K562 (cell line): ENCODE data around the gene CETN2. TPM values are rescaled to one million over a fixed set of nuclear protein-coding genes. Genes with fewer than 3 reads are reported as not detected.

Experiments
- ATAC-seq: fragments of 200-7000 bp; cut with Tn5 transposase; 3 replicates; pipeline ENCODE4 v1.9.1; 2020; ENCODE audit warnings: moderate library complexity
- BruUV-seq: library from RNA; stranded (reverse); fragments of 400-500 nt; replicated peaks from 2 replicates; lab custom pipeline; 2021; lab: Mats Ljungman, UMichigan
- CTCF ChIA-PET: fragments of 300-600 bp; formaldehyde crosslinking; extraction: SDS; loops from one replicate; lab custom pipeline; 2021; ENCODE audit warnings: low intra/inter-chr PET ratio; lab: Yijun Ruan, JAX
- POLR2A ChIA-PET: fragments of 300-600, 350-650 bp; sonication (Branson Sonifier 250); formaldehyde crosslinking; extraction: SDS; loops from one replicate; lab custom pipeline; 2021; ENCODE audit warnings: antibody characterized with exemption, inconsistent platforms; lab: Yijun Ruan, JAX
- DNase-seq, 4 experiments: peaks; one replicate each; pipeline versions ENCODE4 v3.0.0 to v3.0.0-alpha.2; 2011 to 2018; ENCODE audit warnings: low spot score in 3 of 4, mixed read lengths in 3 of 4; ENCODE audit errors: extremely low read depth in 1 of 4
- FAIRE-seq: peaks from 2 replicates; lab custom pipeline; 2011; peaks lifted over from hg19 to GRCh38; lab: Jason Lieb, UNC
- H2AFZ ChIP-seq: 2 replicates; pipeline ENCODE4 v1.6.0; 2011; ENCODE audit warnings: low read depth, low read length, control low read depth, inconsistent platforms
- H3K27ac ChIP-seq: fragments of 200-600 bp; 3 replicates; pipeline ENCODE4 v1.8.0; 2011; ENCODE audit warnings: low read depth, mild to moderate bottlenecking, control low read depth, inconsistent platforms, low read length, moderate library complexity, mixed read lengths; ENCODE audit errors: extremely low read depth
- H3K27me3 ChIP-seq, 2 experiments: fragments of 300-600 bp in 1 of 2; 2 replicates in 1 of 2; 3 replicates in 1 of 2; pipeline versions ENCODE4 v1.6.0 to v1.8.0; 2011; ENCODE audit warnings: inconsistent platforms in 2 of 2, low read length in 2 of 2, mild to moderate bottlenecking in 1 of 2, mixed read lengths in 1 of 2, moderate library complexity in 1 of 2; ENCODE audit not compliant: control insufficient read depth in 2 of 2, insufficient read depth in 2 of 2
- H3K36me3 ChIP-seq: fragments of 300-600 bp; 3 replicates; pipeline ENCODE4 v1.8.0; 2011; ENCODE audit warnings: mild to moderate bottlenecking, low read length, inconsistent platforms; ENCODE audit not compliant: control insufficient read depth, insufficient read depth
- H3K4me1 ChIP-seq, 2 experiments: fragments of 200-600 bp in 1 of 2; replicated peaks in 1 of 2; 2 replicates in 1 of 2; 3 replicates in 1 of 2; pipeline versions ENCODE4 v1.5.1 to v1.8.0; 2011; ENCODE audit warnings: inconsistent platforms in 2 of 2, low read length in 2 of 2, mild to moderate bottlenecking in 1 of 2, mixed read lengths in 1 of 2, moderate library complexity in 1 of 2; ENCODE audit not compliant: control insufficient read depth in 2 of 2, insufficient read depth in 2 of 2
- H3K4me2 ChIP-seq: 2 replicates; pipeline ENCODE4 v1.6.1; 2011; ENCODE audit warnings: low read length, control low read depth, inconsistent platforms, mixed read lengths; ENCODE audit not compliant: insufficient read depth
- H3K4me3 ChIP-seq: fragments of 200-600 bp; sonication (generic), shearing (Covaris generic); 2 replicates; pipeline ENCODE4 v1.5.1; 2016; ENCODE audit warnings: control low read depth, inconsistent platforms
- H3K79me2 ChIP-seq: fragments of 200-600 bp; 3 replicates; pipeline ENCODE4 v1.8.0; 2011; ENCODE audit warnings: low read length, inconsistent platforms; ENCODE audit not compliant: control insufficient read depth, insufficient read depth
- H3K9ac ChIP-seq, 2 experiments: 2 replicates each; pipeline versions ENCODE4 v1.6.0 to v1.6.1; 2011; ENCODE audit warnings: low read depth in 2 of 2, low read length in 2 of 2, control low read depth in 1 of 2, inconsistent platforms in 1 of 2, mild to moderate bottlenecking in 1 of 2, mixed read lengths in 1 of 2; ENCODE audit not compliant: insufficient read depth in 1 of 2
- H3K9me1 ChIP-seq: one replicate; pipeline ENCODE4 v1.6.0; 2011; ENCODE audit warnings: inconsistent platforms, mild to moderate bottlenecking, low read length, moderate library complexity; ENCODE audit not compliant: control insufficient read depth, insufficient read depth
- H3K9me3 ChIP-seq: replicated peaks from 2 replicates; pipeline ENCODE4 v1.5.1; 2011; ENCODE audit warnings: low read depth, low read length, inconsistent platforms; ENCODE audit not compliant: control insufficient read depth, insufficient read depth
- H4K20me1 ChIP-seq: replicated peaks from 2 replicates; pipeline ENCODE4 v1.6.1; 2011; ENCODE audit warnings: low read length, inconsistent platforms, mixed read lengths; ENCODE audit not compliant: control insufficient read depth, insufficient read depth
- ETV6 ChIP-seq, 3 experiments: fragments of 150-350 bp in 1 of 3; sonication (generic) in 1 of 3; formaldehyde crosslinking in 1 of 3; IDR thresholded peaks; 2 replicates each; pipeline versions ENCODE4 v1.6.1 to v1.8.0; 2014 to 2022; ENCODE audit warnings: borderline replicate concordance in 2 of 3, low read depth in 2 of 3, antibody characterized with exemption in 1 of 3, low read length in 1 of 3, mild to moderate bottlenecking in 1 of 3, missing genetic modification reagents in 1 of 3
- NKRF ChIP-seq: fragments of 450-650 bp; IDR thresholded peaks from 2 replicates; pipeline ENCODE4 v1.6.1; 2016; ENCODE audit warnings: borderline replicate concordance
- POLR2AphosphoS2 ChIP-seq: IDR thresholded peaks from 2 replicates; pipeline ENCODE4 v1.6.1; 2012; ENCODE audit warnings: low read length, improper control_type of control experiment
- TBP ChIP-seq: optimal IDR thresholded peaks from 2 replicates; pipeline ENCODE3; 2011; ENCODE audit warnings: low read depth, low read length, improper control_type of control experiment
- TSHZ1 ChIP-seq: fragments of 250-450 bp; sonication (Bioruptor Pico); IDR thresholded peaks from 2 replicates; pipeline ENCODE4 v1.4.0; 2020; ENCODE audit warnings: mild to moderate bottlenecking, moderate library complexity
- USF1 ChIP-seq: sonication (generic); formaldehyde crosslinking; IDR thresholded peaks from 2 replicates; pipeline ENCODE4 v1.9.0; 2022; ENCODE audit warnings: mild to moderate bottlenecking, missing genetic modification reagents
- ZBTB7A ChIP-seq: IDR thresholded peaks from 2 replicates; pipeline ENCODE4 v1.6.1; 2011; ENCODE audit warnings: low read depth, mild to moderate bottlenecking, low read length, moderate library complexity, borderline replicate concordance; ENCODE audit not compliant: control insufficient read depth
- ZNF696 ChIP-seq: fragments of 250-450 bp; sonication (Bioruptor Pico); conservative IDR thresholded peaks from 2 replicates; pipeline ENCODE4 v1.4.0; 2020; ENCODE audit warnings: mild to moderate bottlenecking, moderate library complexity
- WGBS: fragments of 100-300 bp; shearing (Covaris generic); methylation state at CpG from one replicate; pipeline ENCODE4 v1.1.6; 2016; ENCODE audit warnings: low coverage, mixed read lengths; ENCODE audit not compliant: insufficient coverage; ENCODE audit errors: missing lambda C conversion rate; 5-methylcytosine and 5-hydroxymethylcytosine counted together
- in situ Hi-C: fragments of 300-500 bp; cut with MboI; formaldehyde crosslinking; loops from 4 replicates; pipeline ENCODE4 v1.15.0; 2018; ENCODE audit warnings: inconsistent platforms, mixed read lengths
- intact Hi-C: fragments of 100-400 bp; cut with micrococcal nuclease; formaldehyde crosslinking; loops from 2 replicates; pipeline ENCODE4 v1.14.2; 2022
- polyA plus RNA-seq, 8 experiments: library from polyadenylated mRNA; depleted of rRNA in 4 of 8; stranded (reverse) in 5 of 8; unstranded in 3 of 8; fragments of >200 nt; fragmentation: Nextera tagmentation in 2 of 8; fragmentation: Illumina TruSeq in 1 of 8; extraction: Ambion mirVana in 2 of 8; extraction: Trizol in 1 of 8; gene quantifications; 2 replicates each; pipeline versions ENCODE4 v1.2.1 to v1.2.3, GENCODE V29; 2011 to 2014; ENCODE audit warnings: inconsistent platforms in 1 of 8, missing spikeins in 1 of 8
- total RNA-seq, 7 experiments: library from RNA; depleted of rRNA in 6 of 7; stranded (reverse); fragments of >200 nt in 6 of 7; fragmentation: Illumina TruSeq in 2 of 7; extraction: Trizol in 2 of 7; gene quantifications; 2 replicates each; pipeline versions ENCODE4 v1.2.1 to v1.2.3, GENCODE V29; 2011 to 2021; ENCODE audit warnings: low replicate concordance in 1 of 7

The CETN2 gene
- total and polyA plus RNA-seq, 9 of the 15 experiments (the other 6 are each of a cell fraction or from before 2014, with no cell fraction given), result 16.7 to 37.1 (median 27.6) TPM

- no peak for DNase-seq
- Histone ChIP-seq H3K79me2 (peaks cover 8% of the 10 kb centered on the region), H3K4me2 (no peak overlapping the region)
- BruUV-seq, result no TSS peak
- intact Hi-C loops, result no loop called here
- TF ChIP-seq ZNF696 (CRISPR knock-in tag), result no peak
- TF ChIP-seq ZBTB7A, result no peak
- TF ChIP-seq TSHZ1, result no peak
- no peak for TF ChIP-seq TBP
- TF ChIP-seq NKRF, result no peak
- no peak for TF ChIP-seq ETV6 (IDR thresholded peaks at IDR 0.05; ENCODE audit: borderline replicate concordance in 1 of 2, low read depth in 2 of 2, low read length in 1 of 2)
- no peak for TF ChIP-seq ETV6 (CRISPR knock-in tag; IDR thresholded peaks at IDR 0.05; ENCODE audit: borderline replicate concordance)
- no peak for TF ChIP-seq USF1 (CRISPR knock-in tag)
- no peak for TF ChIP-seq POLR2AphosphoS2
- TF ChIP-seq, all 486 proteins: peak for 0
- no peaks in the 10 kb centered on the region for H3K27me3 ChIP-seq
- H2AFZ ChIP-seq, result no peak overlapping the region
- peaks cover 5 to 6% of the 10 kb centered on the region in 2 experiments; a peak in 2 of 5 replicates for H3K4me1 ChIP-seq
- in situ Hi-C loops, result no loop called here
- peaks cover 6% of the 10 kb centered on the region for H4K20me1 ChIP-seq
- no peak overlapping the region for H3K9ac ChIP-seq
- POLR2A ChIA-PET, result interaction anchor here (0.6 kb wide), 1 partner anchor 11 kb away, joined by 3 read pairs; no protein-coding TSS in a partner anchor
- FAIRE-seq (no peak), ATAC-seq (no peak)
- H3K36me3 ChIP-seq, result peaks cover 86% of the 10 kb centered on the region; the same call in 2 of the 3 replicates
- CTCF ChIA-PET, result no interaction called here
- H3K27ac ChIP-seq, result no peak overlapping the region
- H3K4me3 ChIP-seq, result no peak overlapping the region
- no peaks in the 10 kb centered on the region for H3K9me3 ChIP-seq
- 87% methylated on average over 2 of the region's 2 CpGs for WGBS
- no peaks in the 10 kb centered on the region for H3K9me1 ChIP-seq
Observed at GRCh38 chrX:152850465-152850864, 19.9 kb upstream of the CETN2 start.
